ENCODE measurements around the gene SCO2. TPM values are rescaled to one million over a fixed set of nuclear protein-coding genes. Genes with fewer than 3 reads are reported as not detected.

The SCO2 gene
- total and polyA plus RNA-seq, 2 of the 13 experiments (the other 11 are each of a cell fraction or from before 2014, with no cell fraction given), result 0.32 to 3.7 TPM

- TF ChIP-seq HOXA3 (CRISPR knock-in tag; IDR thresholded peaks at IDR 0.05) (0 out of 2 replicates have a peak, but pooled peaks have one; percentile 5), ZNF136 (CRISPR knock-in tag; IDR thresholded peaks at IDR 0.05; ENCODE audit: low read depth) (no peak), ZNF281 (CRISPR knock-in tag; IDR thresholded peaks at IDR 0.05; ENCODE audit: borderline replicate concordance) (no peak), TERF1 (CRISPR knock-in tag; IDR thresholded peaks at IDR 0.05) (no peak), ATM (IDR thresholded peaks at IDR 0.05; ENCODE audit: borderline replicate concordance) (no peak), ZFP90 (CRISPR knock-in tag; IDR thresholded peaks at IDR 0.05; ENCODE audit: borderline replicate concordance) (no peak), ZNF788 (CRISPR knock-in tag; IDR thresholded peaks at IDR 0.05; ENCODE audit: borderline replicate concordance) (no peak), HNRNPH1 (optimal IDR thresholded peaks at IDR 0.05; ENCODE audit: low read depth, low read length) (no peak), ATF7-NPFF (CRISPR knock-in tag; IDR thresholded peaks at IDR 0.05; ENCODE audit: low read depth) (no peak), ZNF207 (IDR thresholded peaks at IDR 0.05; ENCODE audit: borderline replicate concordance) (no peak), GATAD2A (CRISPR knock-in tag; IDR thresholded peaks at IDR 0.05) (no peak), ZMYM4 (CRISPR knock-in tag; IDR thresholded peaks at IDR 0.05) (0 out of 2 replicates have a peak, but pooled peaks have one; percentile 3), ZNF549 (CRISPR knock-in tag; IDR thresholded peaks at IDR 0.05) (no peak), ZNF232 (CRISPR knock-in tag; IDR thresholded peaks at IDR 0.05; ENCODE audit: borderline replicate concordance) (no peak), TIGD3 (CRISPR knock-in tag; IDR thresholded peaks at IDR 0.05; ENCODE audit: borderline replicate concordance) (no peak), TCF7L2 (IDR thresholded peaks at IDR 0.05; ENCODE audit: low read depth, low read length) (no peak), SOX6 (IDR thresholded peaks at IDR 0.05) (no peak), SOX6 (CRISPR knock-in tag; IDR thresholded peaks at IDR 0.05) (no peak), TEF (CRISPR knock-in tag; IDR thresholded peaks at IDR 0.05) (no peak), ETV5 (CRISPR knock-in tag; IDR thresholded peaks at IDR 0.05; ENCODE audit: borderline replicate concordance) (no peak), ZBTB2 (CRISPR knock-in tag; IDR thresholded peaks at IDR 0.05; ENCODE audit: low read depth) (peak; percentile 69), TMF1 (CRISPR knock-in tag; IDR thresholded peaks at IDR 0.05; ENCODE audit: low read depth) (no peak), ZNF138 (CRISPR knock-in tag; IDR thresholded peaks at IDR 0.05; ENCODE audit: low read depth) (no peak), ZNF784 (CRISPR knock-in tag; IDR thresholded peaks at IDR 0.05; ENCODE audit: borderline replicate concordance) (no peak), RAD21 (CRISPR knock-in tag; IDR thresholded peaks at IDR 0.05) (no peak; the same call in 1 of the 2 replicates)
Measured at GRCh38 chr22:50525858-50526107, 385 bp upstream of the SCO2 start (continued).

Data from HepG2 (cell line).